ENCODE results near the gene WDFY3. TPM values are rescaled to one million over a fixed set of nuclear protein-coding genes. Genes with fewer than 3 reads are reported as not detected.

The WDFY3 gene
- polyA plus RNA-seq, 2 of the 4 experiments (the other 2 are of a cell fraction), result 6.6 to 25.1 TPM

GRCh38 chr4:84680956-84681355, 285.5 kb downstream of the WDFY3 start:
- Histone ChIP-seq H3K9me3 (no peaks in the 10 kb centered on the region), H3K27ac (no peak overlapping the region), H3K4me2 (no peak overlapping the region), H3K4me3 (no peak overlapping the region), H3K4me1 (peaks cover 5% of the 10 kb centered on the region; the same call in 2 of the 3 replicates)
- no peak for TF ChIP-seq MYC (IDR thresholded peaks at IDR 0.05; ENCODE audit: borderline replicate concordance, low read length)
- TF ChIP-seq, protein P1, sequence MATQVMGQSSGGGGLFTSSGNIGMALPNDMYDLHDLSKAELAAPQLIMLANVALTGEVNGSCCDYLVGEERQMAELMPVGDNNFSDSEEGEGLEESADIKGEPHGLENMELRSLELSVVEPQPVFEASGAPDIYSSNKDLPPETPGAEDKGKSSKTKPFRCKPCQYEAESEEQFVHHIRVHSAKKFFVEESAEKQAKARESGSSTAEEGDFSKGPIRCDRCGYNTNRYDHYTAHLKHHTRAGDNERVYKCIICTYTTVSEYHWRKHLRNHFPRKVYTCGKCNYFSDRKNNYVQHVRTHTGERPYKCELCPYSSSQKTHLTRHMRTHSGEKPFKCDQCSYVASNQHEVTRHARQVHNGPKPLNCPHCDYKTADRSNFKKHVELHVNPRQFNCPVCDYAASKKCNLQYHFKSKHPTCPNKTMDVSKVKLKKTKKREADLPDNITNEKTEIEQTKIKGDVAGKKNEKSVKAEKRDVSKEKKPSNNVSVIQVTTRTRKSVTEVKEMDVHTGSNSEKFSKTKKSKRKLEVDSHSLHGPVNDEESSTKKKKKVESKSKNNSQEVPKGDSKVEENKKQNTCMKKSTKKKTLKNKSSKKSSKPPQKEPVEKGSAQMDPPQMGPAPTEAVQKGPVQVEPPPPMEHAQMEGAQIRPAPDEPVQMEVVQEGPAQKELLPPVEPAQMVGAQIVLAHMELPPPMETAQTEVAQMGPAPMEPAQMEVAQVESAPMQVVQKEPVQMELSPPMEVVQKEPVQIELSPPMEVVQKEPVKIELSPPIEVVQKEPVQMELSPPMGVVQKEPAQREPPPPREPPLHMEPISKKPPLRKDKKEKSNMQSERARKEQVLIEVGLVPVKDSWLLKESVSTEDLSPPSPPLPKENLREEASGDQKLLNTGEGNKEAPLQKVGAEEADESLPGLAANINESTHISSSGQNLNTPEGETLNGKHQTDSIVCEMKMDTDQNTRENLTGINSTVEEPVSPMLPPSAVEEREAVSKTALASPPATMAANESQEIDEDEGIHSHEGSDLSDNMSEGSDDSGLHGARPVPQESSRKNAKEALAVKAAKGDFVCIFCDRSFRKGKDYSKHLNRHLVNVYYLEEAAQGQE (IDR thresholded peaks at IDR 0.05), result no peak
- no peak for TF ChIP-seq FOSB (CRISPR knock-in tag; IDR thresholded peaks at IDR 0.05)
- TF ChIP-seq BHLHE40 (IDR thresholded peaks at IDR 0.05; ENCODE audit: low read depth, low read length), result no peak
- no peak for TF ChIP-seq CEBPB (IDR thresholded peaks at IDR 0.05)
- TF ChIP-seq PHF8 (IDR thresholded peaks at IDR 0.05; ENCODE audit: borderline replicate concordance, low read depth), result no peak
- no peak for TF ChIP-seq RAD21 (conservative IDR thresholded peaks at IDR 0.05 in 1 of 2, IDR thresholded peaks at IDR 0.05 in 1 of 2)
- TF ChIP-seq ELK1 (IDR thresholded peaks at IDR 0.05; ENCODE audit: low read depth, low read length), result no peak
- TF ChIP-seq MAZ (IDR thresholded peaks at IDR 0.05; ENCODE audit: borderline replicate concordance, low read depth, low read length), result no peak
- TF ChIP-seq GATA3 (IDR thresholded peaks at IDR 0.05; ENCODE audit: borderline replicate concordance), result no peak
- no peak for ATAC-seq
- ChIA-PET POLR2A (no interaction called here), CTCF (no interaction called here)
- no peak for FAIRE-seq
- DNase-seq (ENCODE audit: low read depth in 1 of 2, low spot score in 1 of 2), result no peak
- WGBS (ENCODE audit: missing lambda C conversion rate), result 93% methylated on average over 4 of the region's 4 CpGs

DNA sequence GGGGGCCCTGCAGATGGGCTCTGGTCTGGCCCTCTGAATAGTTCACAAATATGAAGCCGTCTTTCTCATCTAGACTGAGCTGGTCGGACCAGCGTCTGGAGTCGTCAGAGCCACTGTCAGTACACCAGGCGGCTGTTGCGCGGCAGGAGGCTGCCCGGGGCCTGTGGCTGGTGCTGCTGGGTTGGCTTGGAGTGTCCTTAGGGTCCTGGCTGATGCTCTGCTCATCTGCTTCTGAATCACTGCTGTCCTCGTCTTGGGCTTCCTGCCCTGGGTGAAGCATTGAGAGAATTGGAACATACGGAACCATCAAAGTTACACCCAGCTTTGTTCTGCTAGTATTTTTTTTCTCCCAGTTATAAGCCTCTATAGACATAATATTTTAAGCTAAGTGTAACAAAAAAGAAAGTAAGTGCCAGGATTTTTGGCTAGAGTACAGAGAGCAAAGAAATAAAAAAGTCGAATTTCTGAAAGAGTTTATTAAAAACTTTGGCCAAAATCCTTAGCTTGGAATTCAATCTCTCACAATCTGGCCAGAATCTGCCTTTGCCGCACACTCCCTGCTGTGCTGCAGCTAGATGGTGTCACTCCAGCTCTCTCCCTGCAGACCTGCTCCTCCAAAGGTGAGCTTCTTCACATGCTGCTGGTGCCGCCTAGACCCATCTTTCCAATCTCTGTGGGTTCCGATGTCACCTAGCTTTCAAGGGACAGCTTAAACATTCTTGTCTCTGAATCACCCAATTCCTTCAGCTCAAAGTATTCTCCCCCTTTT, 287.3 kb downstream of the WDFY3 start:
- H3K4me3 ChIP-seq, result no peak overlapping the region
- no peaks in the 10 kb centered on the region for H3K9me3 ChIP-seq
- peaks cover 6% of the 10 kb centered on the region; the same call in 2 of the 3 replicates for H3K4me1 ChIP-seq
- no peak for TF ChIP-seq CEBPB (IDR thresholded peaks at IDR 0.05)
- no peak for TF ChIP-seq FOSL2 (IDR thresholded peaks at IDR 0.05)
- TF ChIP-seq FOSL2 (CRISPR knock-in tag; IDR thresholded peaks at IDR 0.05), result no peak
- no peak for TF ChIP-seq RNF2 (IDR thresholded peaks at IDR 0.05; ENCODE audit: borderline replicate concordance, low read depth)
- TF ChIP-seq EP300 (IDR thresholded peaks at IDR 0.05), result no peak
- H3K27ac ChIP-seq, result no peak overlapping the region
- DNase-seq (ENCODE audit: low read depth in 1 of 2, low spot score in 1 of 2) (no peak), ATAC-seq (no peak), FAIRE-seq (no peak)
- no peak overlapping the region for H3K4me2 ChIP-seq
- WGBS (ENCODE audit: missing lambda C conversion rate), result 90% methylated on average over 12 of the region's 14 CpGs
- ChIA-PET CTCF (interaction anchor here (0.6 to 2.6 kb wide), 3 partner anchors 40 to 283 kb away, joined by 3 to 8 read pairs (median 3); no protein-coding TSS in a partner anchor), POLR2A (no interaction called here)

DNA sequence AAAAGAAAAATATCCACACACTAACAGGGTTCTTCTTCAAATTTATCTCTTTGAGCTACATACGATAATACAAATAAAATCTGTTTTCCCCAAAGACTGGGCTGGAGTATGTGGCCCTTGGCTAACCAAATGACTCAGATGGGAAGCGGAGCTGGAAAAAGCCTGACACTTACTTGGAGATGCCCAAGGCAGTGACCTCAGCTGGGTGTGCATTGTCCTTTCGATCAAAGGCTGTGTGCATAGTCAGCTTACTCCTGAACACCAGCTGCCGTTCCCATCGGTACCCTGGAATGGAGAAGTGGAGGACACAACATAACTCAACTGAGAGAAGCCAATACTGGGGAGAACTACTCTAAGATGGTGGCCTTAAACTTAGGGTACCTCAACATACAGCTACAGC, 288.5 kb downstream of the WDFY3 start:
- ChIA-PET CTCF (interaction anchor here (0.8 to 2.6 kb wide), 3 partner anchors 38 to 72 kb away, joined by 3 to 8 read pairs (median 5); no protein-coding TSS in a partner anchor), POLR2A (no interaction called here)
- H3K4me2 ChIP-seq, result no peak overlapping the region
- no peaks in the 10 kb centered on the region for H3K9me3 ChIP-seq
- FAIRE-seq (no peak), DNase-seq (ENCODE audit: low read depth in 1 of 2, low spot score in 1 of 2) (no peak), ATAC-seq (no peak)
- H3K27ac ChIP-seq, result no peak overlapping the region
- 92% methylated on average over 5 of the region's 5 CpGs for WGBS (ENCODE audit: missing lambda C conversion rate)
- no peak overlapping the region for H3K4me3 ChIP-seq
- peaks cover 18% of the 10 kb centered on the region for H3K4me1 ChIP-seq
- TF ChIP-seq BHLHE40 (IDR thresholded peaks at IDR 0.05; ENCODE audit: low read depth, low read length), result no peak
- no peak for TF ChIP-seq ZC3H11A (IDR thresholded peaks at IDR 0.05)
- no peak for TF ChIP-seq TP53 (CRISPR knock-in tag; IDR thresholded peaks at IDR 0.05)
- no peak for TF ChIP-seq JUNB (IDR thresholded peaks at IDR 0.05)
- TF ChIP-seq ESRRA (IDR thresholded peaks at IDR 0.05; ENCODE audit: borderline replicate concordance, low read length), result no peak
- no peak for TF ChIP-seq USF2 (IDR thresholded peaks at IDR 0.05)
- no peak for TF ChIP-seq CBX8 (IDR thresholded peaks at IDR 0.05)
- no peak for TF ChIP-seq SMC3 (IDR thresholded peaks at IDR 0.05)
- TF ChIP-seq CHD2 (IDR thresholded peaks at IDR 0.05; ENCODE audit: low read length, partially characterized antibody), result no peak
- no peak for TF ChIP-seq FOSB (CRISPR knock-in tag; IDR thresholded peaks at IDR 0.05)
- TF ChIP-seq, protein P1 (IDR thresholded peaks at IDR 0.05), result no peak
- no peak for TF ChIP-seq CHD4 (IDR thresholded peaks at IDR 0.05; ENCODE audit: borderline replicate concordance)
- TF ChIP-seq ZNF302 (CRISPR knock-in tag; IDR thresholded peaks at IDR 0.05), result no peak
- no peak for TF ChIP-seq RNF2 (IDR thresholded peaks at IDR 0.05; ENCODE audit: borderline replicate concordance, low read depth)
